Islet of Langerhans (tissue), 1 donor: ENCODE data around the gene USH1C.

Experiments used
- FAIRE-seq: peaks from one replicate; lab custom pipeline; 2011; peaks lifted over from hg19 to GRCh38; lab: Jason Lieb, UNC

USH1C gene

DNA sequence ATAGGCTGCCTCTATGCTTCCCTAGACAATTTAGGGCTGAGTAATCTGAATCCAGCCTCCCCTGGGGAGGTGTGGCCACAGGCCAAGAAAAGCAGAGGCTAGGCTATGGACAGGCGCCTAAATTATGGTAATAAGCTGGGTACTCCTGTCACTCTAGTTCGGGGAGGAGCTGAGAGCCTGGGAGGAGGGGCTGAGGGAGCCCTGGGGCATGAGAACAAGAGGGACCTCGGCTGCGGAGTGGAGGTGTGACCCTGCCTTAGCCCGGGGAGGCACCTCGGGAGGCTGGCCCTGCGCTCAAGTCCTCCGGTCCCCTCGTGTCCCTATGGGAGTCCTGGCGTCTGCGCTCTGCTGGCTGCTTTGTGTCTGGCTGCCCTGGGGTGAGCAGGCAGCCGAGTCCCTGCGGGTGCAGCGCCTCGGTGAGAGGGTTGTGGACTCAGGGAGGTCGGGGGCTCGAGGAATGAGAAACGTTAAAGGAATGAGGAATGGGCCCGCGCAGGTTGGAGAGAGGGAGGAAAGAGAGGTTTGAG, 2.9 kb upstream of the USH1C start, which contains the start of gene OTOG:
Gene OTOG, plus strand, starts transcription at position 209 of the 527 bp plus-strand sequence. Its CDS starts 114 bp downstream, at position 323.
- FAIRE-seq, result no peak

DNA sequence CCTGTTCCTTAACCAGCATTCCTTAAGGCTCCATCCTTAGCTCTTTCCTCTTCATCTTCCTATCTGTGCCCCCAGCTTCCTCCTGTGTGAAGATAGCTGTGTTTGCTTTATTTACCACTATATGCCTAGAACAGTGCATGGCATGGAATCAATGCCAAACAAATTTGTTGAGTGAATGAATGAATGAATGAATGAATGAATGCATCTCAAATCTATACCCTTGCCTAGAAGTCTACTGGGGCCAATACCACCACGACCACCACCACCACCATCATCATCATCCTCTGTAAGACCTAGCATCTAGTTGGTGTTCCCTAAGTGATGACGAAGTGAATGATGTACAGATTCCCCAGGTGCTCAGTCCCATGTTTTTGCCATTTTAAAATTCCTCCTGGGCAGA, 2.0 kb upstream of the USH1C start:
- FAIRE-seq, result no peak

DNA sequence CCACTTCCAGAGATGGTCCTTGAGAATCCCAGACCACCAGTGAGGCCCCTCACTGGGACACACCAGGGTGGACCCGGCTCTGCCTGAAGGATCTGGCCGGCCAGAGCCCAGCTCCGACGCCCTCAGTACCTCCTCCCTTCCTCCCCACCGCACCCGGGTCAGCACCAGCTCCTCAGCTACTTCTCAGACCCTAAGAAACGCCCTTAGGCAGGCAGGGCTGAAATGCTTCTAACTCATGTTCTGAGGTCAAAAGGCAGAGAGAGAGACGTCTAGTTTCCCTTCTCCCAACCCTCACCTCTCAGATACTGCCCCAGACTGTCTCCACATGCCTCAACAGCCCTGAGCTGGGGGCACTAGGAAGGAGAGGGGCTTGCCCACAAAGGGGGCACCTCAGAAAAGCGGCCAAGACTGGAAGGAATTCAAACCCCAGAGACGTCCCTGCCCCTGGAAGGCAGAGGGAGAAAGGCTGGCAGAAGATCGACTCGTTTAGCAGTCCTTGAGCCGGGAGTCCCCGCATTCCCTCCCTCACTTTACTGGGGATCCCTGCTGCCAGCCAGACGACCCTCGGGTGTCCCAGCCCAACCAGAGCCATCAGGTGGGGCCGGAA, 539 bp downstream of the USH1C start:
- no peak for FAIRE-seq

DNA sequence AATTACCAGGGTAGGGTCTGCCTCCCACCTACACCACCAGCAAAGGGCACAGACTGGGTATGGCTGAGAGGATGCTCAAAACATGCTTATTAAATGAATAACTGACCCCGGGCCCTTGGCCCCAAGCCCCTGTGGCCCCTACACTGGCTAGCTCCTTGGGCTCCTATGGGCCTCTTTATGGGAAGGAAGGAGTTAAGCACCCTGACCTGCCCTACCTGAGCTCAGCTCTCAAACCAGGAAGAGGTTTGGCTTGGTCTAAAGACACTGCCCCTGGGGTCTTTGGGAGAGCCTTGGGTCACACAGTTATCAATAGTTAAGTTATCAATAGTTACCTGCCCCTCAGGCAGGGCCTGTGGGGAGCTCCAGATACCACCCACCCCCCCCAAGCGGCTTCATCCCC, 1.2 kb downstream of the USH1C start:
- no peak for FAIRE-seq

DNA sequence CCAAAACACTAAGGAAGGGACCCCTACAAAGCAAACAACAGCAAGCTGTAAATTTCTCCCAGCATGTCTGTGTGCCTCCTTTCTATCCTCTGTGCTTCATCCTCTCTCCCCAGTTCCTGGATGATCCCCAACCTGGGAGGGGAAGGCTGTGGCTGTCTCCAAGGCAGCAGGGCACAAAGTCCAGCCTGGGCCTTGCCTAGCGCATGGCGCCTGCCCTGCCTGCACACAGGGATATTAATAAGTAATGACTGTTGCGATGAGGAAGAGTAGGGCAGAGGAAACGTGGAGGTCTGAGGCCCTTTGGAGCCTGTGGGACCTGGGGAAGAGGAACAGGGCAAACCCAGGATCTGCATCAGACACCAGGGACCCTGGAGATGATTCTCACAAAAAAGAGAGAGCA, 2.0 kb downstream of the USH1C start:
- FAIRE-seq, result peak; percentile 13

DNA sequence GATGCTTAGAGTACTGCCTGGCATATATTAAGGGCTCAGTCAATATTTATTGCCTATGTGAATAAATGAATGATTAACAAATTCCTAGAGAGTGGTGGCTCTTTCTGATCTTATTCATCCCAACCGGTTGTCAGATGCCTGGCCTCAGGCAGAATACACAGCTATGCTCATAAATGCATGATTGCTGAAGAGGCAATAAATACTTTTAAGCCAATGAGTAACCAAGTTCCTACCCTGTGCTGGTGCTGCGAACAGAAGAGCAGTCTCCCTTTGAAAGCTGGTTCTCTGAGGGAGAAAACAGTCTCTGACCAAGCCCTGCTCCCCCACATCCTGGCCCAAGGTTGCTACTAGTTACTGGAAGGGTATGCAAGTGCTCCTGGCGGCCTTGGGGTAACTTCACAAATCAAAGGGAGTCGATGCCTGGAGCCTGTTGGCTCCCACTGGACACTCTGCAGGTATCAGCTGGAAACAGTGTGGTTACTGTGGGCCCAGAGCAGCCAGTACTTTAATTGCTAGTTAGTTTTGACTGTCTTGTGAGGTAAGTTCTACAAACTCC, 2.8 kb downstream of the USH1C start:
- FAIRE-seq, result no peak

DNA sequence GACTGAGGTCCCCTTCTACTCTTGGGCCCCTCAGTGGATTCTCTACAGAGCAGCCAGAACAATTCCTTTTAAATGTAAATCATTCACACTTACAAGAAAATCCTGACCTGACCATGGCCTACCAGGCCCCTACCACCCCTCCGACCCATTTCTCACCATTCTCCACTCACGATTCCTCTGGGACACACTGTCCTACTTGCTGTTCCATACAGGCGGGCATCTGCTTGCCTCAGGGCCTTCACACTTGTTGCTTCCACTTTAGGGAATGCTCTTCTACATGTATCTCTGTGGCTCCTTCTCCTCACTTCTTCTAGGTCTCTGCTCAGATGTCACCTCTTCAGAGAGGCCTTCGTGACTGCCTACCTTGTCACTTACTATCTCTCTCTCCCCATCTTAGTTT, 3.4 kb downstream of the USH1C start:
- FAIRE-seq, result no peak

DNA sequence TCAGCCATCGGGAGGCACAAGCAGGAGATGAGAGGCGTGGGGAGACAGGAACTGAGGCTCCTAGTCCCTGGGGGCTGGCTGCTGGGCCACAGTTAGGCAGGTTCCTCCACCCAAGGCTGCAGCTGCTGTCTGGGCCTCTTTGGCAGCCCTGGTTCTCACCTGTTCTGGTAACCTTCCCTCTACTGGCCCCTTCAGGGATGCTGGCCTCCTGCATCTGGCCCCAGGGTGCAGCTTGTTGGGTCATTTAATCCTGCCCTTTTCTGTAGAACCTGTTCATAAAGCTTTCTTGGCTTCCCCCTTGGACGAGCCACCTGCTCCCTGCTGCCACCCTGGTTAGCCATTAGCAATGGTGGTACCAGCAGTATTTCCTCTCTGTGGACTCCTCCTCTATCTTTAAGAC, 5.5 kb downstream of the USH1C start:
- FAIRE-seq, result no peak

DNA sequence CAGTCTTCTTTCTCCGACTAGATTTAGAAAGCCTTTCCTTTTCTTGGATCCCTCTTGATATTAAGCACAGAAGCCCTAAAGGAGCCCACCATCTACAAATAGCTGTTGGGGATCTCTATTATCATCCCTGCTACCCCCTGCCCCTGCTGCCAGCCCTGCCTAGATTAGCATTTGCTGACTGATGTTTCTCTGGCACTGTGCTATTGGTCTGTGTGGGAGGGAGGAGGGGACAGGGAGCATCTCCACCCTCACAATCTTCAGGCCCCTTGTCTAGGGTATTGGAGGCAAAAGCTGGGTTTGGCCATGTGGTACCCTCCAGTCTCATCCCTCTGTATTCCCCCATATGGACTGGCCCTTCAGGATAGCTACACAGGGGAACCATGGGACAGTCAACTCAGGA, 6.2 kb downstream of the USH1C start:
- no peak for FAIRE-seq

DNA sequence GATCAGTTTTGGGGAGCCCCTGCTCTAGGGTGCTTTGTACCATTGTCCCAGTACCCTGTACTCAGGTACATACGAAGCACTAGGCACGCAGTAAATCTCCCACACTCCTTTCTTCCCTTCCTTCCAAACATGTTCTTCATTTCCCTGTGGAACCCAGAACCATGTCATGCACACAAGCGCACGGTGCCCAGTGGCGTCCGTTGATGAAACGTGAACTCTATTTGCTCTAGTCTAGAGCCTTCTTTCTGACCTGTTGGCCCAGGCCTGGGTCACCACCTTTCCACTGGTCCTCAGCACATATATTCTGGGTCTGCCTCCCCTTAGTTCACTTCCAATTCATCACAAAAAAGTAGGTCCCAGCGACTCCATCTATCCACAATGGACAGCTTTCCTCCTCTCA, 7.0 kb downstream of the USH1C start:
- FAIRE-seq, result no peak

DNA sequence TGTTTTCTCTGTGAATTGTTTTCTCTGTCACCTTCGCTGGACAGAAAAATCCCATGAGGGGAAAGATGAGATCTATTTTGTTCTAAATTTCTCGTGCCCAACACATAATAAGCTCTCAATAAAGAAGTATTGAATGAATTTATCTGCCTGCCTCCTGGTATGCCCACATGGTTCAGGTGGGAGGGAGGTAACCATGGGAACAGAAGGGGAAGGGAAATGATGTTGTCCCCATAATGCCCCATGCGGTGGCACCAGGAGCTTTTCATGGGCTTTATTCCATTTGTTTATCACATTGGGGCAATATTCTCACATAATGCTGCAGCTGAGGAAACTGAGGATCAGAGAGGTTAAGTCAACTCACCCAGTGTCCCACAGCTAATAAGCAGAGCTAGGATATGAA, 8.7 kb downstream of the USH1C start:
- FAIRE-seq, result no peak

DNA sequence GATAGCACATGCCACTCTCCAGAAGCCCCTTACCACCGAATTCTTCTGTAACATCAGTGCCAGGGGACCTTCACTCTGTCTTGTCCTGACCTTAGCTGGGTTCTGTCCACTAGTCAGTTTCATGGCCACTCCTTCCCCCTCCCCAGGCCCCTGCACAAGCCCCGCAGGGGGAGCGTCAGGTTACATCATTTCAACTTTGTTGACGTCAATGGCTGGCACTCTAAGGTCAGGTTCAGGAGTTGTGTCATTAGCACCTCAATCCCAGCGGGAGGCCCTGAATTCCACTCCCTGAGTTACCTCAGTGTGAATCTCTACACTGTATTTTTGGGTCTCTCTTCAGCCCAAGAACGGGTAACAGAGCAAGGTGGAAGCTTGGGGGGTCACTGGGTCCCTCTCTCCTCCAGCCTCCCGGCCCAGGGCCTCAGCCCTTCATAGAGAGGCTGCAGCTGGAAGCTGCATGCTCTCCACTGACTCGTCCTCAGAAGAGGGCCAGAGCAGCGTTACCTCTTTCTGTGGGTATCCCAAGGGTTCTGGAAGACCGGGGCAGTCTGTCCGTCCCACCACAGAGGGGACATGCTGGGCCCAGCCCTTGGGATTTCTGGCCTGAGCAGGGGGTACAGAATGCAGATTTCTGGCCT, 10.3 kb downstream of the USH1C start:
- no peak for FAIRE-seq

DNA sequence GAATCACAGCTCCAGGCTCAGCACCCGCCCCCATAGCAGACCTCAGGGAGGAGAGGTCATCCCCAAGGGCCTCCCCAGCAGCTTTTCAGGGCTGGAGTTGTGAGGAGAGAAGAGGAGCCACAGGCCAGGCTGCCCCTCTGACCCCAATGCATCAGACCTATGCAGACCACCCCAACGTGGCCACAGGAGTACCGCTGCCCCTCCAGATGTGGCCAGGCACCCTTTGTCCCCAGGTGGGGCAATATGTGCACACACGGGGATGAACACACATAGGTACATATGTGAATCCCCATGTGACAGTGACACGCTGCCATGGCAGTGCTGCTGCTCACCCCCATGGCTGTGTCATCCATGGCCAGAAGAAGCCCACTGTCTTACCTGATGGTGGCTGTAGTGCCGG, 10.9 kb downstream of the USH1C start:
- FAIRE-seq, result no peak

DNA sequence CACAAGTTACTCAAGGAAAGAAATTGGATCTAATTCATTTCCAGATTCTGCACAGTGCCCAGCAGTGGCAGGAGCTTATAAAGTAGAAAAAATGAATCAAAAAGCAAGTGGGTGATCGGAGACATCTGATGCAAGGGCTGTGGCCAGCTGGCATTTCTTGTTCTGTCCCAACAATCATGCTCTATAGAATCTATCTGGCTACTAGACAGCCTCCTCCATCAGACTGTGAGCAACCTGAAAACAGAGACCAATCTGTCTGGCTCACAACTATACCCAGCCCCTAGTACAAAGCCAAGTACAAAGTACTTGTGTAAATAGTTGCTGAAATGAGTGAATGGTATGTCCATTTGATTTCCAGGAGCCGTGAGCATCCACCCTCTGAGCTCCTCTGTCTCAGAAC, 11.4 kb downstream of the USH1C start:
- no peak for FAIRE-seq

DNA sequence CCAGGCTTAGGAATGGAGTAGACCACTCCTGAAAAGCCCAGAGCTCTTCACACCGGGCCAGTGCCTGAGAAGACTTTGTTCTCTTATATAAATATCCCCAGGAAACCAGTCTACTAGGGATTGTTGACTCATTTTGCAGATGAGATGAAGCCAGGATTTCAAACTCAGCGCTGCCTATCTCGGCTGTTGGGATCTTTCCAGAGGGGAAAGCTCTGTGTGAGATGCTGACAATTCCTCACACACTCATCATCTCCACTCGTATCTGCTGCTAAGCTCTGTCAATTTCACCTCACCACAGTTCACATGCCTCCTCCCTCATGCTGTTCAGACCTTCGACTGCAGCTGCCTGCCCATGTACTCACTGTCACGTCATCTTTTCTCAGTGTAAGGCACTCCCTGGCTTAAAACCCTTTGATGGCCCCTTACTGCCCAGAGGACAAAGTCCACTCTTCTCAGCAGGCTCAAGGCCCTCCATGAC, 12.5 kb downstream of the USH1C start:
- no peak for FAIRE-seq

DNA sequence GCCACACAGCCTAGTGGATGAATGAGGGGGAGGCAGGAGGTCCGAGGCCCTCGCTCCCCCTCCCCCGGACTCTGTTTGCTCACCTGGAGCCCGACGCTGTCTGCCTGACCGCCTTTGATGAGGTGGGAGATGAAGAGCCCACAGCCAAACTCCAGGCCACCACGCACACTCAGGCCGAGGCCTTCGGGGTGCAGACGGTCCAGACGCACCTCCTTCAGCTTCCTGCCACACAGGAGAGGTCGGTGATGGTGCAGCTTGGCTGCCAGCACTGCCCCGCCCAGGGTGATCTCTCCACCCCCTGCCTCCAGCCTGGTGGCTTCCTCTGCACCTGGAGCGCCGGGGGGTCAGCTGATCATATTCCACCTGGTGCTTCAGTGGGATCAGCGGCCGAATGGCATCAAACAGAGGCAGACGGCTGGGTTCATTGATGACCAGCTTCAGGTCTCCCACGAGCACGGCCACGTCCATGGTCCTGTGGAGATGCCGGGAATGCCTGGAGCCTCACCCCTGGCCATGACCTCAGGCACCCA, 13.1 kb downstream of the USH1C start:
- no peak for FAIRE-seq

DNA sequence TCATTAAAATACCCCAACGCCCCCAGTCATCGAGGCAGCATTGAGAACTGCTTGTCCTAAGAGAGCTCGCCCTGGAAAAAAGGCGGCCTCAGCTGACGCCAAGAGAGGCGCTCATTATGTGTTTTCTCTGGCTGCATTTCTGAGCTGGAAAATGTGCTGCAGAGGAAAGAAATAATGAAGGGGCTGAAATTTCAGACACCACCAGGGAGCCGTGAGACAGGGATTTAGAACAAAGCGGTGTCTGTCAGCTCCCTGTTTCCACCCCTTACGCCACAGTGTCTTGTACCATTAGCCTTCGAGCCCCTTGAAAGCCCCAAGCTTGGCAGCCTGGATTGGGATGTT, 14.4 kb downstream of the USH1C start:
- FAIRE-seq, result no peak

DNA sequence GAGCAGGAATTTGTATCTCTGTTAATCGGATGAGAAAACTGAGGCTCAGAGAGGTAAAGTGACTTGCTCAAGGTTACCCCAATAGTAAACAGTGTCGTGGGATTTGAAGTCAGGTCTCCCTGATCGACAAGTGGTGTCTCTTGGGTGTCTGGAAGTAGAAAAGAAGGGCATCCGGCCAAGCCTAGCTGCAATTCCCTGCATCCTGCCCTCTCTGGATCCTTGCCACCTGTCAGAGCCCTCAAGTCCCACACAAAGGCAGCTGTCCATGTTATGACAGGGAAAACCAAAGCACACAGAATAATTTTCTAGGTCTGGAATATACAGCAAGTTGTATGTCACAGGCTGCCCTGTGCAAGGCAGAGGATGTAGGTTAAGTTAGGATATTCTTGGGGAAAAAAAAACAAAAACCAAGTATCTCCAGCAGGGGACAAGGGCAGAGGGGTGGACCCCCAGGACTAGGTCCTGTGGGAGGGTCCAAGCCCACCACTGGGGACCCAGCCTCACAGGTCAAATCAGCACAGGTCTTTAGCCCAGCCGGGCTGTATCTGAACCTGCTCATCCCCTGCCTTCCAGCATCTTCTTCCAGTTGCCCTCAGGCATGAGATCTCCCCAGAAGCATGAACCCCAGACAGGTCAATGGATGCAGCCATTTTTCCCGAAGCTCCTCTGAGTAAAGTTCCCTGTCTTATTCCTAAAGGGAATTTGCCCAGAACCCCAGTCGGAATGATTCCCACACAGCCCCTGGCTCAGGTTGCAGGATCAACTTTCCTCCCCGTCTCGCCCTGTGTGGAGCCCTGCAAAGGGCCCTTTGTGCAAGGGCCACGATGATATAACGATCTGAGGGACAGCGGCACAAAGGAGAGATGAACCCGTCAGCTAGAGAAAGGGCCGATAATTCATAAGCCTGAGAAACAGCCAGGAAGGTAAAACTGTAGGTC, 15.0 kb downstream of the USH1C start:
- FAIRE-seq, result no peak

DNA sequence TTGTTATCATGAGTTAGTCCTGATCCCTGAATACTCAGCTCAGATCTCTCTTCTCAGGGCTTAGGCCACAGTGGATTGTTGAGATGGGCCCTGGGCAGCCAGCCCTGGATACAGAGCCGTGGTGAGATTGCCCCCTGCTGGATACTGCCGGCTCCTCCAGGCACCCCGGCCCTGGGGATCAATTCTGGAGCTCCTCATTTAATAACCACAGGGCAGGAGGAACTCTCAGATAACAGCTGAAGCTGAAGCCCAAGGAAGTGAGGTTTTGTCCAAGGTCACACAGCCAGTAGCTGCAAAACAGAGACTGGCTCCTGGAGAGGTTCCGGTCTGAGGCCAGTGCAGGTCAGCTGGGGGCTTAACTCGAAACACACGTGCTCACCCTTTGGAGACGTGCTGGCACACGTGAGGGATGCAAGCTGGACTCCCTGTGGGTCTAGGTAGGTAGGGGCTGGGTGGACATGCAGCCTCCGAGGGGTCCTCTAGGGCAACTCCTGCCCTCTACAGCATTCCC, 16.0 kb downstream of the USH1C start:
- no peak for FAIRE-seq

DNA sequence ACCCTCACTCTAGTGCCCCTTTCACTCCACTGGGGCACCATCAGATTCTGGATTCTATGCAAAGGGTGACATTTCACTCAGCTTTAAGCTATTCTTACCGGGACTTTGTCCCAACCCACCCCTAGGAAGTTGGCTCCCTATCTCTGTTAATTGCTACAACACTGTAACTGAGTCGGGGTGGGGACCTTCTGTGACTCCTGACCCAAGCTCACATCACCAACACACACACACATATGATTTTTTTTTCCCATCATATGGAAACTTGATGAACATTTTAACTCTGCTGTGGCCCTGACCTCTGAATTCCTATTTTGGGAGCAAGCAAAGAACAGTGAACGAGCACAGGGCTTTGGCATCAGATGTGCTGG, 16.6 kb downstream of the USH1C start:
- no peak for FAIRE-seq

DNA sequence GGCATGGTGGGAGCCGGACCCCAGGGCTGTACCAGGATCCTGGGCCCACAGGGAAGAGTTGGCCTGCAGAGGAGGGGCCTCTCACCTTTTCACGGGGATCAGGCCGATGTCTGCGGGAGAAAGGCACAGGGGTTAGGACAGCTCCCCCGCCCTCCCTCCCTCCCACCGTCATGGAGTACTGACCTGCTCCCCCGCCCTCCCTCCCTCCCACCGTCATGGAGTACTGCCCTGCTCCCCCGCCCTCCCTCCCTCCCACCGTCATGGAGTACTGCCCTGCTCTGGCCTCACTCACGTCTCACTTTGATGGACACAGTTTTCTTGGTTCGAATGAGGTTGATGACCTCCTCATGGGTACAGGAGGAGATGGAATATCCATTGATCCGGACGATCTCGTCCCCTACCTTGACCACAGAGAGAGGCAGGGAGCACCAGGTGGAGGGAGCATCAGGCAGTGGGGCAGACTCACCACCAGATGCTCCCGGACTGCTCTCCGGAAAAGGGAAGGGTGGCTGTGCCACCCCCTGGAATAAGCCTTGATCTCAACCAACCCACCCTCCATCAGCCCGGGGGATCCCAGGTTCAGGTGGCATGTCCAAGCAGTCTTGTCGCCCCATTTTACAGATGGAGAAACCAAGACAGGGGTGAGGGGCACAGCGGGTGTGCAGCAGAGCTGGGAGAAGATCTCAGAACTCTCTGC, 17.1 kb downstream of the USH1C start:
- no peak for FAIRE-seq

DNA sequence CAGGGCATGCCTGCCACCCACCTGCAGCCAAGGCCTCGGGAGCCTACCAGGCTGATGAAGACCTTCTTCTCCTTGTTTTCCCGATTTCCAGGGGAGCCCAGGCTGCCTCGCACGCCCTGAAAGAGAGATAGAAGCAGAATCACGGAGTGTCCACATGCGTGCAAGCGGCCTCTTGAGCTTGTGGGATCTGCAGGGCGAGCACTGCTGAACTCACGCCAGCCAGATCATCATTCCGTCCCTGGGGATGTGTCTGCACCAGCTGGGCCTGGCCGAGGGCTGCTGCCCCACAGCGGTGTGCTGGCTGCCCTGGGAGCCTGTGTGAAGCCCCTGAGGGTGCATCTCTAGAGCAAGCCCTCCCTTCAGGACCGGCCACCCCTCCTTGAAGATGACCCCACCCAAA, 17.9 kb downstream of the USH1C start:
- FAIRE-seq, result no peak
